ENCODE measurements around the gene ATP6V0B.

Gene ATP6V0B

DNA sequence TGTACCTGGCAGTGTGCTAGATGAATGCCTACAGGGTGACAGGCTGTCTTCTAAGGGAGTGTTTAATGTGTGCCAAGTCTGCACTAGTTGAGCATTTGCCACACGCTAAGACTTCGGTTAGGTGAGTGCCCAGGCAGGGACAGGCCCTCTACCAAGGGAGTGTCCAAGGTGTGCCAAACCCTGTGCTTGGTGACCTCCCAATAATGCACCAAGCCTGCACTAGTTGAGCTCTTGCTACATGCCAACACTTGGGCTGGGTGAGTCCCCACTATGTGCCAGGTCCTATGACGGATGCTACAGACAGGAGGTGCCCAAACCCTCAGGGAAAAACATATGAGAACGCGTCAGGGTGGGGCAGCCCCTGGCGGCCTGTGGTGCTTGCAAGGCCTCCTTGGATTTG is 45.7 kb downstream of the ATP6V0B start:
- Histone ChIP-seq H3K36me3 (ENCODE audit: insufficient read depth, low read length) (no peaks in the 10 kb centered on the region), H3K27me3 (ENCODE audit: insufficient read depth, low read length) (no peaks in the 10 kb centered on the region), H3K79me2 (ENCODE audit: control insufficient read depth, insufficient read depth, low read length, unreplicated experiment) (no peaks in the 10 kb centered on the region), H2AFZ (ENCODE audit: low read length, unreplicated experiment) (no peak overlapping the region), H3K4me3 (ENCODE audit: low read depth, low read length) (no peak overlapping the region), H3K4me1 (ENCODE audit: control insufficient read depth, insufficient read depth, low read length, unreplicated experiment) (peaks cover 11% of the 10 kb centered on the region), H3K27ac (ENCODE audit: low read depth, low read length) (no peak overlapping the region)

DNA sequence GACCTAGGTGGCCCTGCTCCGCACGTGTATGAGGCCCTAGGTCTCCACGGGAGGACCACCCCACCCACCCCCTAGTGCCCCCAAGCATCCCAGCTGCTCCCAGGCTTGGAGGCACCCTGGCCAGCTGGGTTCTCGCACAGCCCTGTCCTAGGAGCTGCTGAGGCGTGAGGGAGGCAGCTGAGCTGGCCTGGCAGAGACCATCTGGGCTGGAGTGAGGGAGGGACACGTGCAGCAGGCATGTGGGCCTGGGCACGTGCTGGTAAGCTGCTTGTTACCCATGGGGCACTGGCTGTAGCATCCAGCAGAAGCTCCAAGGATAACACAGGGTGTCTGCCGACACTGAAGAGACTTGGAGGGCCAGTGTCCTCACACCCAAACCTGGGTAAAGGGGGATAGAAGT is 46.4 kb downstream of the ATP6V0B start:
- no peaks in the 10 kb centered on the region for H3K36me3 ChIP-seq (ENCODE audit: insufficient read depth, low read length)
- H3K4me1 ChIP-seq (ENCODE audit: control insufficient read depth, insufficient read depth, low read length, unreplicated experiment) = peaks cover 10% of the 10 kb centered on the region
- H3K27me3 ChIP-seq (ENCODE audit: insufficient read depth, low read length) = no peaks in the 10 kb centered on the region
- no peak overlapping the region for H3K4me3 ChIP-seq (ENCODE audit: low read depth, low read length)
- no peaks in the 10 kb centered on the region for H3K79me2 ChIP-seq (ENCODE audit: control insufficient read depth, insufficient read depth, low read length, unreplicated experiment)
- no peak overlapping the region for H3K27ac ChIP-seq (ENCODE audit: low read depth, low read length)
- no peak overlapping the region for H2AFZ ChIP-seq (ENCODE audit: low read length, unreplicated experiment)

DNA sequence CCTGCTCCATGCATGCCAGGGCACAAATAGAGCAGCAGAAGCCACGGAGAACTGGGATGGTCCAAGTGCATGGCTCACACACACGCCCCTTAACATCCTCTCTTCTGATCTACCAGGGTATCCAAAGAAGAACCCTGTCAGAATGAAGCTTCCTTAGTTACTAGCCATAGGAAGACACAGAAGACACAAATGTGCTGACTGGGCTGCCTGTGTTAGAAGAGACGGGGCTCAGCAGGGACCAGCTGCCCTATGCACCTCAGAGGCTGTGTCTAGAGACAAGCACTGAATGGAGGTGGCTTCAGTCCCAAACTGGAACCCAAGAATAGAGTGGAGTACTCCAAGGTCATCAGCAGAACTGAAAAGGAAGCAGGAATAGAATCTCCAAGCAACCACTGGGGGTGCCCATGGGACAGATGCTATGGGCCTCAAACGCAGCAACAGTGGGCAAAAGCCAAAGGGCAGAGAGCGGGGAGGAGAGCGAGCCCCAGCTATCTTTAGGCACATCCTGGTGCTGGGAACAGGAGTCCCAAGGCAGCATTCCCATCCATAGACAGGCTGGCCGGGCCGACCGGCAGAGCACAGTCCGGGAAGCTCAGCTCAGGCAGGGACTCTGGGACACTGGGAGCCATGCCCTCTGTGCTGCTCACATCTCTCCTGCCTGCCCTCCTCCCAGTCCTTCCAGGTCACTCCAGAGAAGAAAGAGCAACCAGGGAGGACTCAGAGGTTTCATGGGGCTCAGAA is 47.0 kb downstream of the ATP6V0B start:
- no peak overlapping the region for H2AFZ ChIP-seq (ENCODE audit: low read length, unreplicated experiment)
- H3K27me3 ChIP-seq (ENCODE audit: insufficient read depth, low read length) = no peaks in the 10 kb centered on the region
- H3K4me1 ChIP-seq (ENCODE audit: control insufficient read depth, insufficient read depth, low read length, unreplicated experiment) = peaks cover 10% of the 10 kb centered on the region
- H3K27ac ChIP-seq (ENCODE audit: low read depth, low read length) = no peak overlapping the region
- no peak overlapping the region for H3K4me3 ChIP-seq (ENCODE audit: low read depth, low read length)
- H3K36me3 ChIP-seq (ENCODE audit: insufficient read depth, low read length) = no peaks in the 10 kb centered on the region
- H3K79me2 ChIP-seq (ENCODE audit: control insufficient read depth, insufficient read depth, low read length, unreplicated experiment) = no peaks in the 10 kb centered on the region

DNA sequence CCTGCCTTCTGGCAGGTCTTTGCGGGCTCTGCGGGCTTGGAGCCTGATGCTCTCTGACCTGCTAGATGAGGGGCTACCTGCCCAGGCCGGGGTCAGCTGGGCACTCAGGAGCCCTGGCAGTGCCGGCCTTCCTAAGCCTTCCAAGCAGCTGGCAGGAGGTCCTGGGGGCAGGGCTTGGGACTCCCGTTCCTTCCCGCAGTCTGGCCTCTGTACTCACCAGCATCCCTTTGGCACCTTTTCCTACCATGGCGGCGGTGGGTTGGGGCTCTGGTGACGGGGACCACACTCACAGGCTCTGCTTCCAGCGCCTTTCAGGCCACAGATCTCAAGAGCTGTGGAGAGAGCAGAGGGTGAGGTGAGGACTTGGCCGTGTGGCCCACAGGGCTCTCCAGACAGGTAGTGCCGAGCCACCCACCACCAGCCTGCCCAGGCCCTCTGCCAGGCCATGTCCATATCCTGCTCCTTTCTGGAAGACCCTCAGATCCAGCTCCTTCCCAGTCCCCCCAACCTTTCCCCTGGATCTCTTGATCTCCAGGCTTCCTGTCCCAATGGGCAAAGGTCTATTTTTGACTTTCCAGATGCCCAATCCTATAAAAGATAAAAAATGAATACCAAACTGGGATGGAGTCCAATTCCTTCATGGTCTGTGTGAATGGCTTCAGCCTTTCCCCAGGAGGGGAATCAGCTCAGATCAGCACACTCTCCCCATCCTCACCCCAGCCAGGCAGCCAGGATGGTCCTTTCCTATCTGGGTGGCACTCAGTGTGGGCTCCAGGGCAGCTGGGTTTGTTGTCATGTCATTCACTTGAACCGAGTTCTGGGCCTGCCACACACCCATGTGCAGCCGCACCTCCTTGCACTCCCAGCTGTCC is 49.5 kb downstream of the ATP6V0B start:
- no peaks in the 10 kb centered on the region for H3K36me3 ChIP-seq (ENCODE audit: insufficient read depth, low read length)
- 0 out of 2 replicates have a peak overlapping the region, but pooled peaks have one; percentile 10 for H3K27ac ChIP-seq (ENCODE audit: low read depth, low read length)
- no peak overlapping the region for H2AFZ ChIP-seq (ENCODE audit: low read length, unreplicated experiment)
- no peaks in the 10 kb centered on the region for H3K27me3 ChIP-seq (ENCODE audit: insufficient read depth, low read length)
- no peak overlapping the region for H3K4me3 ChIP-seq (ENCODE audit: low read depth, low read length)
- H3K79me2 ChIP-seq (ENCODE audit: control insufficient read depth, insufficient read depth, low read length, unreplicated experiment) = no peaks in the 10 kb centered on the region
- H3K4me1 ChIP-seq (ENCODE audit: control insufficient read depth, insufficient read depth, low read length, unreplicated experiment) = peaks cover 22% of the 10 kb centered on the region

DNA sequence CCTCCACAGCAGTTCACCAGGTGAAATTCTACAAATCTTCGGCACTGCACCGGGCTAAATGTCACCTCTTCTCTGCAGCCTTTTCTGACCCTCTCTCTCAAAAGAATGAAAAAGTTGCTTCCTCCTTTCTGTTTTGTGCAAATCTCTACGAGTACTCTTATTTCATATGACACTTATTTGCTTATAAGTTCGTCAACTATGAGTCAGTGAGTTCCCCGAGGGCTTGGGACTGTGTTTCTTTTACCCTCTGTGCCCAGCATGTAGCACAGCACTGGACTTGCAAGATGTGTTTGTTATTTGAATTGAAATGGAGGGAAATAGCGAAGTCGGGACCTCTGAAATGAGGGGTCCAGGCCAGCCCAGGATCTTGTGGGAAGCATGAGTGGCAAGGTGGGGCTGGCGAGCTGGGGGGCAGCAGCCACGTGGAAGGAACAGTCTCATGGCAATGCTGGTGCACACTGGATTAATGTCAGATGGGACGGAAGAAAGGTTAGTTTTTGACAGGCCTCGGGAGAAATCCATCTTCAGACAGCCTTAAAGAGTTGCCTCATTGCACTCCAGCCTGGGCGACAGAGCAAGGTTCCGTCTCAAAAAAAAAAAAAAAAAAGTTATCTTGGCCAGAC is 50.3 kb downstream of the ATP6V0B start:
- peaks cover 24% of the 10 kb centered on the region for H3K4me1 ChIP-seq (ENCODE audit: control insufficient read depth, insufficient read depth, low read length, unreplicated experiment)

DNA sequence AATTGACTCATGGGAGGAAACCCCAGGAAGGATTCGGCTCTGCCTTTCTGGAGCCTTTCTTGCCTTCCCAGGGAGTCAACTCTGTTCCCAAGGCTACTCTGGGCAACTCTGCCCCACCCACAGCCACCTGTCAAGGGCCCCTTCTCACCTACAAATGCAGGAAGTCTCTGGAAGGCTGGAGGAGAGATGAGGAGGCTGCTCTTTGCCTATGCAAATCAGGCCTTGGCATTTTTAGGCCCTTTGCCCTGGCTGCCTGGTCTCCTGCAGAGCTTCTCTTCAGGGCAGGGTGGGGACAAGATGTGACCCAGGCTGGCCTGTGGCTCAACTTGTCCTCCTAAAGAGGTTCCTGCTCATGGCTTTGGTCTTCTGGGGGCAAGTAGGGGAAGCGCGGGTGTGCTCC is 51.1 kb downstream of the ATP6V0B start:
- H3K27me3 ChIP-seq (ENCODE audit: insufficient read depth, low read length) = no peaks in the 10 kb centered on the region
- H3K27ac ChIP-seq (ENCODE audit: low read depth, low read length) = no peak overlapping the region
- peaks cover 24% of the 10 kb centered on the region for H3K4me1 ChIP-seq (ENCODE audit: control insufficient read depth, insufficient read depth, low read length, unreplicated experiment)
- no peaks in the 10 kb centered on the region for H3K36me3 ChIP-seq (ENCODE audit: insufficient read depth, low read length)
- H3K4me3 ChIP-seq (ENCODE audit: low read depth, low read length) = no peak overlapping the region
- no peaks in the 10 kb centered on the region for H3K79me2 ChIP-seq (ENCODE audit: control insufficient read depth, insufficient read depth, low read length, unreplicated experiment)
- no peak overlapping the region for H2AFZ ChIP-seq (ENCODE audit: low read length, unreplicated experiment)

More for the DNA sequence above, 50.3 kb downstream of the ATP6V0B start:
- Histone ChIP-seq H3K79me2 (ENCODE audit: control insufficient read depth, insufficient read depth, low read length, unreplicated experiment) (no peaks in the 10 kb centered on the region), H3K27ac (ENCODE audit: low read depth, low read length) (0 out of 2 replicates have a peak overlapping the region, but pooled peaks have one; percentile 10), H3K4me3 (ENCODE audit: low read depth, low read length) (no peak overlapping the region), H3K36me3 (ENCODE audit: insufficient read depth, low read length) (no peaks in the 10 kb centered on the region), H2AFZ (ENCODE audit: low read length, unreplicated experiment) (no peak overlapping the region), H3K27me3 (ENCODE audit: insufficient read depth, low read length) (no peaks in the 10 kb centered on the region)

DNA sequence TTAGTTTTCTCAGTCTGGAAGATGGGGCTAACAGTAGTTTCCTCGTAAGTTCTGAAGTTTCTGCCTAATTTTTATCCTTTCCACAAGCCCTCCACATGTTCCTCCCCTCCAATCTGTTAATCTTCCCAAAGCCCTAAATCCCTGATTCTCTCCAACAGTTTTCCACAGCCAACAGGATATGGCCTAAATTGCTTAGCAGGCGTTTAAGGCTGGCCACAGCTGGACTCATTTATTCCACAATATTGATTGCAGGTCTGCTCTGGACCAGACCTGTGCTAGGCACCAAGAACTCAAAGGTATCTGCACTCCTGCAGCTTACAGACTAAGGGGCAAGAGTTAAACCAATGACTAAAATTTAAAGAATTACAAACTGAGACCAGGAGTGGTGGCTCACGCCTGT is 52.6 kb downstream of the ATP6V0B start:
- Histone ChIP-seq H3K36me3 (ENCODE audit: insufficient read depth, low read length) (no peaks in the 10 kb centered on the region), H3K79me2 (ENCODE audit: control insufficient read depth, insufficient read depth, low read length, unreplicated experiment) (no peaks in the 10 kb centered on the region), H3K4me1 (ENCODE audit: control insufficient read depth, insufficient read depth, low read length, unreplicated experiment) (peaks cover 29% of the 10 kb centered on the region), H2AFZ (ENCODE audit: low read length, unreplicated experiment) (no peak overlapping the region), H3K4me3 (ENCODE audit: low read depth, low read length) (no peak overlapping the region), H3K27ac (ENCODE audit: low read depth, low read length) (no peak overlapping the region), H3K27me3 (ENCODE audit: insufficient read depth, low read length) (no peaks in the 10 kb centered on the region)
